Stimulated activated CD4-positive, alpha-beta T cell treated with anti-CD3 and anti-CD28 coated beads, TNF-alpha, amount 100 ng/mL, for 48 hours (primary cell): ENCODE data around the gene KAZN.

Experiments
- DNase-seq, 3 donors: peaks; one replicate each; pipeline ENCODE4 v3.0.0-alpha.2; 2020; ENCODE audit warnings: low read depth in 3 of 3

The KAZN gene

DNA sequence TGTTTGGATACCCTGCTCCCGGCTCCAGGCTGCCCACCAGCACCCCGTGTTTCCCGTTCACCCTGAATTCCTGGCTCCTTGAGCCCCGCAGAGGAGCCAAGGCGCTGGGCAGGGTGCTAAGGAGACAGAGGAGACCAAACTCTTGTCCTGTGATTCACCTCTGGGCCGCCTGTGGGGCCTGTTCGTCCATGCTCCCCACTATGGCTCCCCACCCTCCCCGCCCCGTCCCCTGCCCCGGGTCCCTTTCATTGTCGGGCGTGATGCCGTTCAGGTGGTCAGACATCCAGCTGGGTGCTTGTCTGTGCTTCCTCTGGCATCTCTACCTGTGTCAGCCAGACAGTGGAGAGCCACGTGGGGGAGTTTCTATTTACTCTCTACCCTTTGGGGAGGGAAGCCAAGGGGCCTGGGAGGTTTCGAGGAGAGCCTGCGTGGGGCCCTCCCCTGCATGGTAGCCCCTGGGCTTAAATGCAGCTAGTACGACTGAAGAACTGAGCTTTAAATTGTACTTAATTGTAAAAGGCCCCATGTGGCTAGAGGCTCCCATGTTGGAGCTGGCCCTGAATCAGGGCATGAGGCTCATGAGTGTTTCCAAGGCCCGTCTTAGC lies 333.7 kb downstream of the KAZN start:
- no peak for DNase-seq

DNA sequence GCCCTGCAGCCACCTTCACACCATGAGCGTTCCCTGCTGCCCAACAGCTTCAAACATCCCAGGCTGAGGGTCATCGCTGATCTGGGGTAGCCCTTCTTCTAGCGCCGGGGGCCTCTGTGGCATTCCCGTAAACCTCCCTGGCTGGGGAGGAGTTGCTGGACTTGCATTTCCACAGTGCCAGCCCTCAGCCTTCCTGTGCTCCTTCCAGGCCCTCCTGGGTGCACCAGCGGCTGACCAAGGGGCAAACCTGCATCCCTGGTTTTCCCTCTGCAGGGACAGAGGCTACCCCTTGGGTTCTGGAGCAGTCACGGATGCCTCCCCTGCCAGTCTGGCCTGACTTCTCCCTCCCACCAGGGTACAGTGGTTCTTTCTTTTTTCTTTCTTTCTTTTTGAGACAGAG lies 336.4 kb downstream of the KAZN start:
- no peak for DNase-seq

DNA sequence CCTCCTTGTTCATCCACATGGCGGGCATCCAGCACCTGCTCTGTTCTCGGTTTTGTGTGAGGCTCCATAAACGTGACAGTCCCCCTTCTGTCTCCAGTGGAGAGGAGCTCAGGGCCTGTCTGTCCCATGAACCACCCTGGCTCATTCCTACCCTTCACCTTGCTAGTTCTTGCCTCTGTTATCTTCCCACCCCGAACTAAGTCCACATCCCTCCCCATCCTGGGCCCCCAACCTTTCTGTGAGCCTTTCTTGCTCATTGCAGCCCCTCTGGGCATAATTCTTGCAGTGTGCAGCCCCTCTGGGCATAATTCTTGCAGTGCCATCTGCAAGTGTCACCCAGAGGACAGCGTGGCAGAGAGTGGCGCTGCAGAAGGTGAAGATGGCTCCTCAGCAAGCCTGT lies 338.3 kb downstream of the KAZN start:
- no peak for DNase-seq

DNA sequence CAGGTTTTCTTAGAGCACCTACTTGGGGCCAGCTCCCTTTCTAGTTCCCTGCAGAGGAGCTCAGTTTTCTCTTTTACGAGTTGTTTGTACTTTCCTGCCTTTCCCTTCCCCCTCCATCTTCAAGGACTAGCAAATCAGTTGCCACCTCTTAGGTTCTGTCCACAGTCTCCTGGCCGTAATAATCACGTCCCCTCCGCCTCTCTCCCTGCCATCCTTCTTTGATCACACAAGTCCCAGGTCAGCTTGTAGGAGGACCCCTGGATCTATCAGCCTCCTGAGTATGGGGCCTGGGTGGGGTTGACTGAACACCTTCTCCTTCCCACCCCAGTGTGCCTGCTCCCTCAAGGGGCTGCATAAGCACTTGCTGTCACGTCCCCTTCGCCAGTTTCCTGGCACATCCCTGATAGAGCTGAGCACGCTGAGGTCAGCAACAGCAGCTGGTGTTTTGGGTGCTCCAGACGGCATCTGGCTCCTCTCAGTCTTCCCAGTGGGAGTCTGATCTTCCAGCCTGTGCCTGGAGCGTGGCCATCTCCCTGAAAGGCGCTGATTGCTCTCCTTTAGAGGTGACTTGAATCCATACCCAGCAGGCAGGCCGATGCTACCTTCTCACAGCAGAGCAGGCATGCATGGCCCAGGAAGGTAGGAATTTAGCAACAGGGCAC lies 338.9 kb downstream of the KAZN start:
- DNase-seq = no peak

DNA sequence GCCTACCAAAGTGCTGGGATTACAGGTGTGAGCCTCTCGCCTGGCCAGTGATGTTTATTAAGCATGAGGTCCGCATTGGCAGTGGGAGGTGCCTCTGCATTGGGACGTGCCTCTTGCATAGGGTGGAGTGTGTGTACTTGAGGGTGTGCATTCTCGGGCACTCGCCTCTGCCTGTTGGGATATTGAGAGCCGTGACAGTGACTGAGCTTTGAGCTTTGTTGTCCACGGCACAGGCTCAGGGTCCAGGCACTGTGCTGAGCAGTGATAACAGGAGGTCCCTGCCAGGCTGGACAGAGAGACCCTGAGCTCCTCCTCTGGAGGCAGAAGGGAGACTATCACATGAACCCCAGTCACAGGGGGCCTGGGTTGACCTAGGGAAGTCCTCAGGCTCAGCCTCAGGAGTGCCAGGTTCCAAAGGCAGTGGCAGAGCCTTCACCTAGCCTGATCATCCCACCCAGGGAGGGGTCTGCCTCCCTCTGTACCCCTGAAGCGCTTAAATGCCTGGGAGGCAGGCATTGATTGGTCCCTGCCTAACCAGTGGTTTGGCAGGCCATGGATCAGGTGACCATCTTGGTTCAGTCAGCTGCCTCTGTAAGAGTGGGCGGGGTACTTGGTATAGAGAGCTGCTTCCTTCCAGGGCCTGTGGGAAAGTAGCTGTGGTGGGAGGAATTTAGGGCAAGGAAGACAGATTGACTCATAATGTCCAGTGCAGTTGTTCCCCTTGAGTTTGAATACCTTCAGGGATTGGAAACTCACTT lies 341.2 kb downstream of the KAZN start:
- DNase-seq = no peak

DNA sequence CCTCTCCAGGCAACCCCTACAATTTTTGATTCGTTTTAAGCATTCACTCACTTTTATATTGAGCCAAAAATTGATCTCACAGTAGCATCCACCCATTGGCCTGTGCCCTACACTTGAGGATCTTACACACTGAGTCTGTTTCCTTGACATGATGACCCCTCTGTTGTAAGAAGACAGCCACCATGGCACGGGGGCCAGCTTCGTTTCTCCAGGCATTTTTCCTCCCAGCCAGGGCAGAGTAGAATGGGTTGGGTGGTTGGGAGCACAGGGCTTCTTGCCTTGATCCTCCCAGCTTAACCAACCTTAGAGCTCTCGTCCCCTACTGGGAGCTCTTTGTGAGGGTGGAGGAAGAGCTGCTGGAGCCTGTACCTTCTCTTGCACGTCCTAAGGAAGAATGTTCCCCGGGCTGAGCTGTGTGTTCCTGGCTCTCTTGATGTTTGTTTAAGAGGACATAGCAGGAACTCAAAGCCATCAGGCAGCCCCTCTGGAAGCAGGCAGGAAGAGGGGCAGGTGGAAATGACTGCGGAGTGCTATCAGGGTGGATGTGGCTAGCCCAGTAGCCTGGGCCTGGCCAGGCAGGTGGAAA lies 341.9 kb downstream of the KAZN start:
- DNase-seq = no peak

DNA sequence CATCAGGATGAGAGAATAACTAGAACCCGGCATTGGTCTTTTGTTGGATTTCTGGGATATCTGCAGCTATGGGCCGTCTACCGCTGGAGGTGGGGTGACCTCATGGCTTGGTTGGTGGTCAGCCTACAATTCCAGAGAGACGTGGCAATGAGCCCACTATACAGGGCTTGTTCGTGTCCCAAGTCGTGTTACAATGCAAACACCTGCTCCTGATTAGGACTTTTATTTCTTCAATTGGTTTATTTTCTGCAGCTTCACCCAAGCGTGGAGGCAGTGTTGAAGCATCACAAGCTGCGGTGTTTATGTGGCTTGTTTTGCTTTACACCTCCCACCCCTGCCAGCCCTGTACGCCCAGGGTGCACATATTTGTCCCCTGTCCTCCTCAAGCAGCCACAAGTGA lies 343.4 kb downstream of the KAZN start:
- no peak for DNase-seq

DNA sequence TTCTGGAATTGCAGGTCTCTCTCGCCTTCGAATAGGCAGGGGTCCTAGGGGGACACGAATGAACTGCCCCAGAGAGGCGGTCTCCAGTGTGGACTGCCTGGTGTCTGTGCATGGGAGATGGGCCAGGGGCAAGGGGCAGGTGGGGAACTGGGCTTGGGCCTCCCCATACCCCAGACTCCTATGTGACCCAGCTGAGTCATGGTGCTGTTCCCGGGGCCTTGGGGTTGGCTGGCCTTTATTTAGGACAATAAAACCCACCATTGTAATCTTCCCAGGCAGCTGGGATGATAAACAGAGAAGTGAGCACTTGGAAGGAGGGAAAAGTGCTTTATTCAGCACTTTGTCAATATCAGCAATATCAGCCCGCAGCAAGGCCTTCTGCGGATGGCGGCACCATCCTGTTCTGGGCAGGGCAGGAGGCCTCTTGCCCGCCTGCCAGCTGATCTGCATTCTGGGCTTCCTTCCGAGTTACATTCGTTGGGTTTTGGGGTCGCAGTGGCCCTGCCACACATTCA lies 346.0 kb downstream of the KAZN start:
- DNase-seq = no peak

DNA sequence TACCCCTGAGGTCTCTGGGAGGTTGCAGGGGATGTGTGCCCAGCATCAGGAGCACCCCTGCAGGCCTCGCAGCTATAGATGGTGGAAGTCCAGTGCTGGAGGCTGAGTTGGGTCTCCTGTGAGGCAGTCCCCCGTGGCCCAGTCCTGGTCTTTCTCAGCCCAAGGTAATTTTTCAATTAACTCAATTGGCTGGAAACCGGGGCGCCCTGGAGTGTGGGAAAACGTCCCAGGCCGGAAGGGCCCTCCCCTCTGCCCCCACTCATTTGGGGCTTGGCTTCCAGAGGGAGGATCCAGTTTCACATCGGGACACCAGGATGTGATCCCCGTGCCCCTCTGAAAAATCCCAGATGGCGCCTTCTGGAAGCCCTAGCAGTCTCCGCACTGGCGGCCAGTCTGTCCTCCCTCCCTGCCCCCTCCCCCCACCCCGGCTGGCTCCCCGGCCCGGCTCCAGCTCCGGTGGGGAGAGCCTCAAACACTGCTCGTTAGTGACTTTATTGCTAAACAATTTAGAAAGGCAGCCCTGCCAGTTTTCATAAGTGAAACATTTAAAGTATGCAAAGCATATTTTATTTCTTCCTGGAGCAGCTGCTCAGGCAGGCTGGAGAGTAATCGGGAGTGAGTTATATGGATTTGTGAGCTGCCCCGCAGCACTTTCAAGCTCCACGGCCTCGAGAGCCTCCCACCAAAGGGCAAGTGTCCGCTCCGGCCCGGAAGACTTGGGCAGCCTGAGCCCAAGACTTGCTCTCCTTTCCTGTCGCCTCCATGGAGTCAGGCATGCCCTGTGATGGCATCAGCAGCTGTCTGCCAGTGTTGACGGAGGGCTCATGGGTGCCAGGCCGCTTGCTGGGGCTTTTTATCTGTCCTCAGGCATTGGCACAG lies 346.9 kb downstream of the KAZN start:
- DNase-seq = no peak

DNA sequence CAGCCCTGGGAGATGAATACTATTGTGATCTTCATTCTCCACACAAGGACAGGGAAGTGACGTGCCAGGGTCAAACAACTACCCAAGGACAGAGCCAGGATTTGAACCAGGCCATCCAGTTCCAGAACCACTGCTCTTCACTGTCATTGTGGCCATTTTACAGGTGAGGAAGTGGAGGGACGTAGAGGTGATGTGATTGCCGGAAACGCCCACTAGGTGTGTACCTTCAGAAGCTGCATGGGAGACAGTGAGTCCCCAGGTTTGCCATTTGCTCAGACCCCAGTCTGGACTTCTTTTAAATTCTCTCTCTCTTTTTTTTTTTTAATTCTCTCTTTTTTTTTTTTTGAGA lies 347.5 kb downstream of the KAZN start:
- no peak for DNase-seq

DNA sequence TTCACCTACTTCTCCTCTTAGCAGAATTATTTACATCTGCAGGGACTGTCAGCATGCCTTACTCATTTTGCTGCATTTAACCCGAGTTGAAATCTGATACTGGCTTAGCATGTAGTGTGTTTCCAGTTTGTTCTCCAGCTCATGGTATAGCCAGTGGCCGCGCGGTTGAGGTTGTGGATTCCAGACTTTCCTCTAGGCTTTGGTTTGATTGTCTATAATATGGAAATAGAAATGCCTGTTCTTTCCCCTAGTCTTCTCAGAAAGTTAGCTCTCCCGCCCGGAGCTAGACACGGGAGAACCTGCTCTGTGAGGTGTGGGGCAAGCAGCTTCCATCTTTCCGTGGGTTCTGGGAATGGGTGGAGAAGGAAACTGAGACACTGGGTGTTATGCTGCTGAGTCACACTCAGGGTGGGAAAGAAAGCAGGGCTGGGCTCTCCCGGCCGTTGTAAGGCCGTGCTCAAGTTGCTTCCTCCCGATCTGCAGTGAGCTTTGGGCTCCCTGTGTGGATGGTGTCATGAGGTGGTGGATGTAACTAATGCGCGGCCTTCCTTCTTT lies 348.3 kb downstream of the KAZN start:
- no peak for DNase-seq

DNA sequence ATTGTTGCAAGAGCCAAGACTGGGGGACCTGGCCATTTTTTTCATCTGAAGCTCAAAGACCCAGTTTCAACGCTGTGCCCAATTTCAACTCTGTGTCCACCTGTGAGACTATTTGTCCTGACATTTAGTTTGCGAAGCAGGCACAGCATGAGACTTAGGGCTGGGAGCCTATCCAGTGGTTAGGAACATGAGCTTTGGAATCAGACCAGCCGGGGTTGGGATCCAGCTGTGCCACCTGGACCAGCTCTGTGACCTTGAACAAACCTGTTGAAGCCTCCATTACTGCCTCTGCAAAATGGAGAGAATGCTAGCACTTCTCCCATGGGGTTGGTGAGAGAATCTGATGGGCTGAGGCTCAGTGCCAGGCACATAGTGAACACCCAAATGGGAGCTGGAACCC lies 348.9 kb downstream of the KAZN start:
- no peak for DNase-seq

DNA sequence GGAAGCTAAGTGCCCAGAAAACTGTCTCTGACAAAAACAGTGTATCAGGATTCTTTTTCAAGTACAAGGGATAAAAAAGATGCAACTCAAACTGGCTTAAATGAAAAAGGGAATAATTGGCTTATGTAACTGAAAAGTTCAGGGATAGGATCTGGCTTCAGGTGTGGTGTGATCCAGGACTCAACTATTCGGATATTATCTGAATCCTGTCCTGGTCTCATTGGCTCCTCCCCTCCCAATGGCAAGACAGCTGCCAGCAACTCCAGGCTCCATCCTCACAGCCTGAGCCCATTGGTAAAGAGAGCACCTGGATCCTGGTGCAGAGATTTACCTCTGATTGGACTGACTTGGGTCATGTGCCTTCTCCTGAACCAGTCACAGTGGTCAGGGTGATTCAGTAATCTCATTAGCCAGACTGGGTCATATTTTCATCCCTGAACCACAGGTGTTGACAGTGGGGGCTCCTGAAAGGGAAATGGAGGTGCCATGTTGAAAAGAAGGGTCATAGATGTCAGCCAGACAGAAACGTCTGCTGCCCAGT lies 349.7 kb downstream of the KAZN start:
- no peak for DNase-seq

DNA sequence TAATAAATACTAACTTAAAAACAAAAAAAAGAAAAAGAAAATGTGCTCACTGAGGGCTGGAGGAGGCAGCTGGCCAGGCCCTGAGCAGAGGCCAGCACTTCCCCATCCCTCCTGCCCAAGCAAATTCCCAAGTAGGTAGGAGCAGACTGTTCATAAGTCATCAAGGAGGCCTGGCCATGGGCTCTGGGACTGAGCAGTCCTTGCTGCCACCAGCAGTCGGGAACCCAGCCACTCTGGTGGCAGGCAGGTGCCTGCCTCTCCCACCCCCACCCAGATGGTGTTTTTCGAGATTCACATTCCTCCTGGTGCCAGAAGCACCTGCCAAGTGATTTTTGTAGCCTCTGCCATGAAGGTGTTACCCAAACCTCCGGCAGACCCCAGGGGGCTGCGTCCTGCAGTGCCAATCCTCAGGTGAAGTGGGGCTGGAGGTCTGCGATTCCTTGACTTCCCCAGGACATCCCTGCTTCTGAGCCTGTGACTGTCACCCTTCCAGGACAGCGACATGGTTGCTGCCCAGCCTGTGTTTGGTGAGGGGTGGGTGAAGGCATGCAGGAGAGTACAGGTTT lies 350.9 kb downstream of the KAZN start:
- DNase-seq = no peak

DNA sequence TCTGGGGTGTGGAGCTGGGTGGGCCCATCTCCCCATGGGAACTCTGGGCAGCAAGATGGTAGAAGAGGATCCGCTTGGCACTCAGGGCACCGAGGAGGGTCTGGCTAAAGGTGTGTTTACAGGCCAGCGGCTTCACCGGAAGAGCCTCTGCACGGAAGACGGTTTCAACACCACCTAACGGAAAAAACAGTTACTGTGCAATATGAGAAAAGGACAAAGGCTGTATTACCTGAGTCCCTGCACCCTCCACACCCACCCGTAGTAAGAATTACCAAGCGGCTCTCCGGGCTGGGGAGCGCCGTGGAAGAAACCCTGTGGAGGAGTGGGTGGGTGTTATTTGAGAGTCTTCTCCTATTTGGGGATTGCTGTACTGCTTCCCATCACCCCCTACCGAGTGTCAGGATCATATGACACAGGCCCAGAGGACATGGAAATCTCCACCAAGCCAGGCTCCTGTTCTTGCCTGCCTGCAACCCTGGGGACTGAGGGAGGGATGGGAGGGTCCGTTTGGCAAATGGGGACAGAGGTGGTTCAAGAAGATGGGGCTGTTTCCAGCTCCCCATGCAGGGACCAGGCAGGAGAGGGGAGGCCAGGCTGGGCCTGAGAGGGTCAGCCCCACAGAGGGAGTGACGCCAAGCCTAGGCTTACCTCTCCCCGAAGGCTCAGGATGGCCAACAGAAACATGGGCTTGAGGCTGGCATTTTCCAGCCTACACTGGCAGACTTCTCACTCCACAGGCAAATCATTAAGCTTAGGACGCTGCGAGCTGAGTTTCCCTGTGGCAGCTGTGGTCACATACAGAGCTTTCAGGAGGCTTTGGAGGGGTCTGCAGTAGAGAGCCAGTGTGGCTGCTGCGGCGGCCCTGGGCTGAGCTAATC lies 351.6 kb downstream of the KAZN start:
- no peak for DNase-seq

DNA sequence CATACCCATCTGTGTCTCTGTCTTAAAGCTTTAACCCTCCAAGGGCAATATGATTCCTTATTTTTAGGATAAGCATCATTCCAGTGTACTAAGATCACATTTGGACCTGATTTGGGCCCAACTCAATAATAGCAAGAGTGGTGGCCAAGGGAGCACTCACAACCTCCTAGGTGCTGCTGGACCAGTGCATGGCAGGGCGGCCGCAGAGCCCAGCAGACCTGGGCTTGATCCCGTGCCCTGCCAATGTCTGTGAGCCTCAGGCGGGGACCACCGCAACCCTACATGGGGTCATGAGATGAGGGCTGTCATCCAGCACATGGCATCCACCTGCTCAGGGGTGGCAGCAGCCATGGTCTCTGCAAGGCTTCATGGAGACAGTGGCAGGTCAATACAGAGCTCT lies 353.3 kb downstream of the KAZN start:
- DNase-seq = no peak

DNA sequence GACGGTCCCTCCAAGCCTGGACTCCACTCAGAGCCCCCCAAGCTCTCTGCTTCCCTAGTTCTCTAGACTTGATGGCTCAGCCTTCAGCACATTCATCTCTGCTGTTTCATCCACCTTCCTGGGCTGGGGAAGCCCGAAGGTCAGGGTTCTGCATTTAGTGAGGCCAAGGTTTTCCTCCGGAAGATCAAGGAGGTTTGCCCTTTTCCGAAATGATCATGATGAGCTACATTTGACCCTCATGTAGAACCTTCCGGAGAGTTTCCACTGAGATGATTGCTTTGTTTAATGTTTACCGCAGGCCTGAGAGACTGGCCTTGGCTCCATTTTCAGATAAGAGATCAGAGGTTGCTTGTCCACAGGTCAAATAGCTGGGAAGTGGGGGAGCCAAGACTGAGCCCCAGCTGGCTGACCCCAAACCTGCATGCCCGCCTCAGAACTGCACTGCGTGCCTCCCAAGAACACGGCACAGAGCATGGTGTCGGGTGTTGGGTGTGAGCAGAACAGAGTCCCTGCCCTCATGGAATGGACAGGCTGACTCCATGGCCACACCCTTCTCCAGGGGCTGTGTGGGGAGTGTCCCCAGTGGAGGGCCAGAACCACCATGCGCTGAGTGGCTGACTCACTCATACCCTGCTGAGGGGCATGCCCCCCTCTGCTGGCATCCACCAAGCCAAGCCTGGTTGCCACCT lies 354.3 kb downstream of the KAZN start:
- no peak for DNase-seq

DNA sequence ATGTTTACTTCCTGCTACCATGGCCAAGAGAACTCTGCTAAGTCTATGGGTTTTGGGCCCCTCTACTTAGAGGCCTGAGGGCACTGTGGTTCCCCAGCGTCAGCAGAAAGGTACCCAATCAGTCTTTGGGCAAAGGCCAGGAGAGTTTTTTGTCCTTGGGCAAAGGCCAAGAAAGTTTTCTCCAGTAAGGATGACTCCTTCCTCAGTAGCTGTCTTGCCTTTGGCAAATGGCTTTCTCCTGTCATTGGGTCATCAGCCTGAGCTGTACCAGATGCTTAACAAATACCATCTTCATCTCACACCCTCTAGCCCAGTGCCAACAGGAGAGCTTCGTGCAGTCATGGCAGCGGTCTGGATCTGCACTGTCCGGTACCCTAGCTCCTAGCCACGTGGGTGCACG lies 355.7 kb downstream of the KAZN start:
- DNase-seq = no peak

DNA sequence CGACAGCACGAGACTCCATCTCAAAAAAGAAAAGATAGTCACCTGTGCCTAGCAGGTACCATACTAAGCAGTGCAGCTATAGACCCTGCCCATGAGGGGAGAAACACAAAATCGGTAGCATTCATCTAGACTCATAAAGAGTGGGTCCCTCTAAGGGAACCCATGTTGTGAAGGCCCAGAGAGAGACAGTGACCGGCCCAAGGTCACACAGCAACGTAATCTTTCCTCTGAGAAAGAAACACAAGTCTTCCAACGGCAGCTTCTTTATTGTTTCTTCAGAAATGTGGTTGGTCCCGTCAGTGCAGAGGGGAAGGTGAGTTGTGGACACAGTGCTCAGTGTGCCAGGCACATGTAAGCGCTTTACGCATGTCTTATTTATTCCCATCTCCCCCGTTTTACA lies 356.4 kb downstream of the KAZN start:
- DNase-seq = no peak
